Measurements from ENCODE around the gene RAPSN.

Gene RAPSN

GRCh38 chr11:47464483-47464882 is 15.5 kb upstream of the RAPSN start:
- no peak for DNase-seq

- no peak for DNase-seq
These were observed 12.9 kb upstream of the RAPSN start for GRCh38 chr11:47461876-47462275.

DNA sequence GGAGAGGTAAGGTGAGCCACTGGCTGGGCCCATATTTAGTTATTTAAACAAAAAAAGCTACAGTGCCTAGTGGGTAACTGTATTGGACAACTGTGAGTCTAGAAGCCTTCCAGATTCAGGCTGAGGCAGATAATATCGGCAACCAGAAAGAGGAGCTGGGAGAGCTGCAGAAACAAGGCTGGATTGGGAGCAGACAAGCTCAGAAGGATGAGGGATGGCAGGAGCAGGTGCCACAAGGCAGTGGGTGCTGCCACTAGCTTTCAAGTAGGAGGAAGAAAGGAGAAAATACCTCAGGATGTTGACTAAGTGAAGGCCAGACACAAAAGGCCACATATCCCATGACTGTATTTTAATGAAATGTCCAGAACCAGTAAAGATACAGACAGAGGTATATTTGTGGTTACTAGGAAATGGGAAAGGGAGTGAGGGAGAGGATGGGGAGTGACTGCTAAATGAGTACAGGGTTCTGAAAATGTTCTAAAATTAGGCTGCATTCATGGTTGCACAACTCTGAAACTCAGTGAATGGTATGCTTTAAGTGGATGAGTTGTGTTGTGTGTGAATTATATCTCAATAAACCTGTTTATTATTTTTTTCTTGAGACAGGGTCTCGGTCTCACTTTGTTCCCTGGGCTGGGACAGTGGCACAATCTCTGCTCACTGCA is 11.8 kb upstream of the RAPSN start:
- DNase-seq, result no peak

DNA sequence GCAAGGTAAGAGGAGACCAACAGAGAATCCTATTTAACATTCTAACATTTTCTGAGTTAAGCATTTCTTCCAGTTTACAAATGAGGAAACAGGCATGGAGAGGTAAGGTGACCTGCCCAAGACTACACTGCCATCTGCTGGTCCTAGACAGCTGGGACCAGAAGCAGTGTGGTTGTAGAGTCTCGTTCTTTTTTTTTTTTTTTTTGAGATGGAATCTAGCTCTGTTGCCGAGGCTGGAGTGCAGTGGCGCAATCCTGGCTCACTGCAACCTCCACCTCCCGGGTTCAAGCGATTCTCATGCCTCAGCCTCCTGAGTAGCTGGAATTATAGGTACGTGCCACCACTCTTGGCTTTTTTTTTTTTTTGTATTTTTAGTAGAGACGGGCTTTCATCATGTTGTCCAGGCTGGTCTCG is 5.3 kb upstream of the RAPSN start:
- DNase-seq, result peak; percentile 62

GRCh38 chr11:47453365-47453764 is 4.4 kb upstream of the RAPSN start:
- no peak for DNase-seq

DNA sequence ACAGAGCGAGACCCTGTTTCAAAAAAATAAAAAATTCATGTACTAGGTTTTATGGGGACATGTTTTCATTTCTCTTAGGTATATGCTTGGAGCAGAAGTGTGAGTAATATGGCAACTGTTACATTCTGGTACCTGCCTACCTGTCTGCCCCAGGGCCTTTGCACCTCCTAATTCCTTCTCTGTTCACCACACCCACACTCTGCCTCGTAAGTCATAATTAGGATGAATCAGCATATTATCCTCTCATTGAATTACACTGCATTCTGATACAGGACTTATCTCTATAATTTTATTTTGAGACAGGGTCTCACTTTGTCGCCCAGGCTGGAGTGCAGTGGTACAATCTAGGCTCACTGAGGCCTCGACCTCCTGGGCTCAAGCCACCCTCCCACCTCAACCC is 3.1 kb upstream of the RAPSN start:
- no peak for DNase-seq

- no peak for DNase-seq
These were observed 2.5 kb upstream of the RAPSN start for GRCh38 chr11:47451436-47451835.

DNA sequence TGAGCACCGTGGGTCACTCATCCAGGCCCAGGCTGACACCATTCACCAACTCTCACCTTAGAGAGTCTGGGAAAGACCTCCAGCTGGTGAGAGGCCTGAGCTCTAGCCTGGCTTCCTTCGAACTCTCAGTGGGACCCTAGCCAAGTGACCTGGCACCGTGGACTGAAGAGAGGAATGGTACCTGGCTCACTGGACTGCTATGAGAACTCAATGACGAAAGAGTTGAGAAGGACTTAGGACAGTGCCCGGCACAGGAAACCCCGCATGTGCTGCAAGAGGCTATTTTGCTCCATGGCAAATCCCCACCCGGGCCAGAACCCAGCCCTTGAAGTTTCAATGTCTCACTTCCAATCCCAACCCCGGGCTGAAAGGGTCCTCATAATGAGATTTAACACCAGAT is 605 bp upstream of the RAPSN start:
- no peak for DNase-seq

DNA sequence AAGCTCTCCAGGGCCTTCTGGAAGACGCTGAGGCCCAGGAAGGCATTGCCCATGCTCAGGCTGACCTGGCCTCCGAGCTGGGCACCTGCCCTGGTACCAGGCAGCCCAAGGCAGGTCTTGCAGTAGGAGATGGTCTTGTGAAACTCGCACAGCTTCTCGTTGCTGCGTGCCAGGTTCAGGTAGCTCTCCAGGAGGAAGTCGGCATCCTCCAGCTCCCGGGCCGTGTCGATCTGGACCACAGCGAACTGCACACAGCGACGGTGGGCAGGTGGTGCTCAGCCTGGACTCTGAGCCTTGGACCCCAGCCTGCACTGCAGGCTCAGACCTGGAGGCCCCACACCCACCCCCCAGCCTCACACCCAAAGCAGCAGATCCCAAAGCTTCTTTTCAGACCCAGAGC is 1.0 kb downstream of the RAPSN start:
- DNase-seq, result no peak

DNA sequence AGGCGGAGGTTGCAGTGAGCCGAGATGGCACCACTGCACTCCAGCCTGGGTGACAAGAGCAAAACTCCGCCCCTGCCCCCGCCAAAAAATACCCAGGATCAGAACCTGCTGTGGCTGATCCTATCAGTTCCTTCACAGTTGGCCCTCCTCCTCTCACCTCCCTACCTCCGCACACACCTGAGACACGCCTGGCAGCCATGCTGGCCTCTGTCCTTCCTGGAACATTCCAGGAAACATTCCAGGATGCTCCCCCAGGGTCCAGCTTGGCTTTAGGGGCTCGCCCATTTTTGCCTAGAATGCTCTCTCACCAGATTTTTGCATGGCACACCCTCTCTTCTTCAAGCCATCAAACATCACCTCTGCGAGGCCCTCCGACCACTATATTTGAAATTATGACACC is 2.1 kb downstream of the RAPSN start:
- no peak for DNase-seq

DNA sequence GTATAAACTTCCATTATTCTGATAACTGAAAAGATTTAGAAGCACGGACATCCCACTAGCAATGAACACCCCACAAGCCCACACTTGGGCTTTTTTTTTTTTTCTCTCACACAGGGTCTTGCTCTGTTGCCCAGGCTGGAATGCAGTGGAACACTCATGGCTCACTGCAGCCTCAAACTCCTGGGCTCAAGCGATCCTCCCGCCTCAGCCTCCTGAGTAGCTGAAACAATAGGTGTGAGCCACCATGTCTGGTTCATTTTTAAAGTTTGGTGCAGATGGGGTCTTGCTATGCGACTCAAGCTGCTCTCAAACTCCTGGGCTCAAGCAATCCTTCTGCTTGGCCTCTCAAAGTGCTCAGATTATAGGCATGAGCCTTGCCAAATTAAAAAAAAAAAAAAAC is 3.1 kb downstream of the RAPSN start:
- no peak for DNase-seq

GRCh38 chr11:47443817-47444216 is 5.1 kb downstream of the RAPSN start:
- no peak for DNase-seq

DNA sequence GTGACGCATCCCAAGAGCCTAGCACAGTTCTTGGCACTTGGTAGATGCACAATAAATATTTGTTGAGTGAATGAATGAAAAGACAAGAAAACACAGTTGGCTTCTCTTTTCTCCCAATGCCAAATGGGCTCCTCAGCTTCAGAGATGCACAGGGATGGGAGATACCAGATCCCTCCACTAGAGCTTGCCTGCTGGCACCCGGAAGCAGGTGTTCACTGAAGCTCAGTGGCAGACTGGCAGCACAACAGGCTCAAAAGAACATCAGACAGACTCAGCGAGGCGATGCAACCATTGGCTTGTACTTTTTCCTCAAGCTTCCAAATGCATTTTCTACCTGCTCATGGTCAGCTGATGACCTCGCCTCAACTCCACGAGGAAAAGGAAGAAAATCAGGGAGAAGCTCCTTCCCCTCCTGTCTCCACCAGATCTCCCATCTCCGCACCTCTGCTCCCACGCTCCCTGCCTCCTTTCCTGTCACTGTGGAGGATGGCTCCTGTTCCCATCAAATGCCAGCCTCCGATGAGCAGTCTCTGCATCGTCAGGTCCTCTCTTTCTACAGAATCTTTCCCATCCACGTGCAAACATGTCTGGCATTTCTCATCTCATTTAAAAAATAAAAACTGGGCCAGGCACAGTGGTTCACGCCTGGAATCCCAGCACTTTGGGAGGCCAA is 5.8 kb downstream of the RAPSN start:
- no peak for DNase-seq

GRCh38 chr11:47442514-47442913 is 6.4 kb downstream of the RAPSN start:
- no peak for DNase-seq

- no peak for DNase-seq
These were observed 7.5 kb downstream of the RAPSN start for GRCh38 chr11:47441421-47441820.

DNA sequence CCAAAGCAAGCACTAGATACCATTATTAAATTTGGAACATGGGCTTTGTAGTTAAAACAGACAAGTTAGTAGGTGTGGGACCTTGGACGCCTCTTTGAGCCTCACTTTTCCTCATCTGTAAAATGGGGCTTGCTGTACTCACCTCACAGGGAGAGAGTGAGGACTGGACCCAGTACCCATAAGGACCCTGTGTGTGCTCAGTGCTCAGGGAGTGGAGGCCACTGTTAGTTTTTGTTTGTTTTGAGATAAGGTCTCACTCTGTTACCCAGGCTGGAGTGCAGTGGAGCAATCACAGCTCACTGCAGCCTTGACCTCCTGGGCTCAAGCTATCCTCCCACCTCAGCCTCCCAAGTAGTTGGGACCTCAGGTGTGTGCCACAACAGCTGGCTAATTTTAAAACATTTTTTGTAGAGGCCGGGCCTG is 8.9 kb downstream of the RAPSN start:
- no peak for DNase-seq

DNA sequence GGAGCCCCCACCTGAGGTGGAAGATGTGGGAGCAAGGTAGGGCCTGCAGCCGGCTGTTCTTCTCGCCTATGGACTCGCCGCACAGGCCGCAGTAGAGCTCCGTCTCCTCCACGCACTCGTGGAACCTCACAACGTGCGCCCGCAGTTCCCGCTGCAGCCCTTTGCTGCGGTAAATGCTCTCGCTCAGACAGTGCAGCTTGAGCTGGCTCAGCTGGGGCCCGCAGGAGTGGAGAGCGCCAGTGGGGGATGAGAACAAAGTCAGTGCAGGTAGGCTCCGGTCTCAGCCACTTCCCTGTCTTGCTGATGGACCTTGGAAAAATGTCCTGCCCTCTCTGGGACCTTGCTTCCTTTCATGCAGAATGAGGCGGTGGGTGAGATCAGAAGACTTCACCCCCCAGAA is 10.2 kb downstream of the RAPSN start:
- no peak for DNase-seq

GRCh38 chr11:47437746-47438418 is 11.1 kb downstream of the RAPSN start:
- no peak for DNase-seq

DNA sequence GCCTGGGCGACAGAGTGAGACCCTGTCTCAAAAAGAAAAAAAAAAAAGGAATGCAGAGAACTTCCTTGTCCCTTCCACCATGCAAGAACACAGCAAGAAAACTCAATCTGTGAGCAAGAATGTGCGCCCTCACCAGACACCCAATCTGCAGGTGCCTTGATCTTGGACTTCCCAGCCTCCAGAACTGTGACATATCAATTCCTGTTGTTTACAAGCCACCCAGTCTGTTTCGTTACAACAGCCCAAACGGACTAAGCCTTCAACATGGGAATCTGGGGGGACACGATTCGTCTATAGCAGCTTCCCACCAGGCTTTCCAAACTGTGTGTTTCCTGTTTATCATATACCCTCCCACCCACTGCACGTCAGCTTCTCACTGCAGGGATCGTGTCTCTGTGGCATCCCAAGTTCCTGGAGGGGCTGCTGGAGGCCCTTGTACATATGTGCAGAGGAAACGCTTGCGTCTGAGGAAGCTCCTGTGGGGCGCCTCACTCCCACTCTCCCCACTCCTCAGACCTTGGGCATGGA is 11.7 kb downstream of the RAPSN start:
- no peak for DNase-seq

DNA sequence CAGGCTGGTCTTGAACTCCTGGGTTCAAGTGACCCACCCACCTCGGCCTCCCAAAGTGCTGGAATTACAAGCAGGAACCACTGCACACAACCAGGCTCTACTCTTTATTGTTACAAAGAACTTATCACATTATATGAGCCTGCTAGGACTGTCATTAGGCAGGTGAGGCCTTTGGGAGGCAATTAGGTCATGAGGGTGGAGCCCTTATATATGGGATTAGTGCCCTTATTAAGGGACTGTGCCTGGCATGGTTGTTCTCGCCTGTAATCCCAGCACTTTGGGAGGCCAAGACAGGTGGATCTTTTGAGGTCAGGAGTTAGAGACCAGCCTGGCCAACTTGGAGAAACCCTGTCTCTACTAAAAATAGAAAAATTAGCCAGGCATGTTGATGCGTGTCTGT is 12.2 kb downstream of the RAPSN start:
- DNase-seq, result no peak

DNA sequence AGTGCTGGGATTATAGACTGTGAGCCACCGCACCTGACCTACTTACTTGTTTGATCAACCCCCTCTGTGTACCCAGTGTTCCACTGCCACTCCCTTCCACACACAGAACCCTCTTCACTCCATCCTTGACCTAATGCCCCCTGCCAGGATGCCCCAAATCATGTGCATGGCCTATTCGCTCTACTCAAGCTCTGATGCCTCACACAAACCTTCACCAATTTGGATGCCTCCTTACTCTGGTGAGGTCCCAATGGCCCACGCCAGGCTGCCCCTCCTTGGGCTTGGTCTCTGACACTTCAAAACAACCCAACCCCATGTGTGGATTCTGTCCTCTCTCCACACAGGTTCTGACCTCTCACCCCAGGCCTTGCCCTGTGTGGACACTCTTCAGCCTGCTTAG is 13.2 kb downstream of the RAPSN start:
- DNase-seq, result no peak

DNA sequence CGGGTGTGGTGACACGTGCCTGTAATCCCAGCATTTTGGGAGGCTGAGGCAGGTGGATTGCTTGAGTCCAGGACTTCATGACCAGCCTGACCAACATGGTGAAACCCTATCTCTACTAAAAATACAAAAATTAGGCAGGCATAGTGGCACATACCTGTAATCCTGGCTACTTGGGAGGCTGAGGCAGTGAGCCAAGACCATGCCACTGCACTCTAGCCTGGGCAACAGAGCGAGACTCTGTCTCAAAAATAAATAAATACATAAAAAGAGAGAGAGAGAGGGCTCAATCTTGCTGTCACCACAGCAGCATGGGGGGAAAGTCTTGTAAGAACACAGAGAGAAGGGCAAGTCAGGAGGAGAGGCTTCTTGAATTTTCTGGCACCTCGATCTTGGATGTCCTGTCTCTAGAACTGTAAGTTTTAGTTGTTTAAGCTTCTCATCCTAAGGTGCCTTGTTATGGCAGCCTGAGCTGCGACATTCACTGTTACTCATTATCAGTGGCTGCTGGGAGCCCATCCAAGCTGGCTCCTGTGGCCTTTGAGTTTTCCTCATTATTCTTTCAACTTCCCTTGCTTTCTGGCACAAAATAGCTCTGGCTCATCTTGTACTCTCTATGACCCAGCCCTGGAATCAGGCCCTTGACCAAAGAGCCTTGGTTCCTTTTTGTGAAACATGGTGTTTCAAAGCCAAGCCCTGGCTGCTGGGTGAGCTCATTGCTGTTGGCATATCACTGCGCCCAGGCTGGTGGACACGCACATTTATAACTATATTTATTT is 14.7 kb downstream of the RAPSN start:
- no peak for DNase-seq

DNA sequence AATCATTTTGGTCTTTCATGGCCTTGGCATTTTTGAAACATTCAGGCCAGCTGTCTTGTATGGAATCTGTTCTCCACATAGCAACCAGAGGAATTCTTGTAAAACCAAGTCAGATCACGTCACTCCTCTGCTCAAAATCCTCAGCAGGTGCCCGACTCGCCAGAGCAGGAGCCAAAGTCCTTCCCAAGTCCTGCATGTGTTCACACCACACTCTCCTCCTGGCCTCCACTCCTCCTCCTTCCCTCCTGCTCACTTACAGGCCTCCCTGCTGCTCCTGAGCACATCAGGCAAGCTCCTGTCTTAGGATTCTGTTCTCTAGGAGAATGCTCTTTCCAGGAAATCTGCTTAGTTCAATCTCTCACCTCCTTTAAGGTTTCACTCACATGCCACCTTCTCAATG is 15.8 kb downstream of the RAPSN start:
- no peak for DNase-seq
